Colonic mucosa (tissue), 4 donors: ENCODE data around the gene INPPL1. TPM values are rescaled to one million over a fixed set of nuclear protein-coding genes. Genes with fewer than 3 reads are reported as not detected.

ENCODE experiments used
- DNase-seq: peaks from one replicate; pipeline ENCODE4 v3.0.0-alpha.2; 2020
- H3K27ac ChIP-seq: fragments of 200-600 bp; one replicate; pipeline ENCODE4 v1.8.0; 2021
- H3K27me3 ChIP-seq: fragments of 200-600 bp; one replicate; pipeline ENCODE4 v1.8.0; 2021
- H3K36me3 ChIP-seq: fragments of 200-600 bp; one replicate; pipeline ENCODE4 v1.8.0; 2021
- H3K4me1 ChIP-seq: fragments of 200-600 bp; one replicate; pipeline ENCODE4 v1.8.0; 2021; ENCODE audit warnings: mild to moderate bottlenecking
- H3K4me3 ChIP-seq: fragments of 200-600 bp; one replicate; pipeline ENCODE4 v1.8.0; 2021
- H3K9ac ChIP-seq, 2 donors: one replicate each; pipeline ENCODE4 v1.7.0; 2013; ENCODE audit warnings: control low read depth in 2 of 2, low read depth in 2 of 2, low read length in 2 of 2
- H3K9me3 ChIP-seq: fragments of 200-600 bp; one replicate; pipeline ENCODE4 v1.8.0; 2021
- intact Hi-C: fragments of 100-400 bp; cut with DNase I; formaldehyde crosslinking; loops from one replicate; pipeline ENCODE4 v1.14.1; 2022
- total RNA-seq, 2 donors: library from RNA; stranded (reverse); fragmentation: NEBNext Ultra II Directional in 1 of 2; extraction: Animal tissue kit (Norgen Biotek cat#: 25700) in 1 of 2; gene quantifications; one replicate each; pipeline ENCODE4 v1.2.1, GENCODE V29; 2021
- TF ChIP-seq, protein P1 (sequence below): fragments of 200-600 bp; IDR thresholded peaks from one replicate; pipeline ENCODE4 v1.8.0; 2022; ENCODE audit warnings: antibody characterized with exemption, mild to moderate bottlenecking
- donor health status: healthy.
- donor health status: DM: no; HTN: no; CAD: no.
- donor health status: DM: no; HTN: no; CAD: no.

INPPL1 gene
- total RNA-seq, 2 donors from 2014 or later = 120 to 166 TPM

DNA sequence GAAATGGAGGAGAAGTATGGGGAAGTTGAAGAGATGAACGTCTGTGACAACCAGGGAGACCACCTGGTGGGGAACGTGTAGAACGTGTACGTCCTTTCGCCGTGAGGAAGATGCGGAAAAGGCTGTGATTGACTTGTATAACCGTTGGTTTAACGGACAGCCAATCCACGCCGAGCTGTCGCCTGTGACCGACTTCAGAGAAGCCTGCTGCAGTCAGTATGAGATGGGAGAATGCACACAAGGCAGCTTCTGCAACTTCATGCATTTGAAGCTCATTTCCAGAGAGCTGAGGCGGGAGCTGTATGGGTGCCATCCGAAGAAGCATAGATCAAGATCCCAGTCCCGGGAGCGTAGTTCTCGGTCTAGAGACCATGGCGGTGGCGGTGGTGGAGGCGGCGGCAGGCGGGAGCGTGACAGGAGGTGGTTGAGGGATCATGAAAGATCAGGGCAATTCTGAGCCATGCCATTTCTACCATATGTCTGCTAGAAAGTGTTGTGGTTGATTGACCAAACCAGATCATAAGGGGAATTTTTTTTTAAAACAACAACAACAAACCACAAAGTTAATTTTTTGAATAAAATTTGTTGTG is 56.3 kb downstream of the INPPL1 start:
- no peak overlapping the region for H3K9ac ChIP-seq
- intact Hi-C loops = no loop called here
- H3K4me3 ChIP-seq = no peak overlapping the region
- TF ChIP-seq, protein P1, sequence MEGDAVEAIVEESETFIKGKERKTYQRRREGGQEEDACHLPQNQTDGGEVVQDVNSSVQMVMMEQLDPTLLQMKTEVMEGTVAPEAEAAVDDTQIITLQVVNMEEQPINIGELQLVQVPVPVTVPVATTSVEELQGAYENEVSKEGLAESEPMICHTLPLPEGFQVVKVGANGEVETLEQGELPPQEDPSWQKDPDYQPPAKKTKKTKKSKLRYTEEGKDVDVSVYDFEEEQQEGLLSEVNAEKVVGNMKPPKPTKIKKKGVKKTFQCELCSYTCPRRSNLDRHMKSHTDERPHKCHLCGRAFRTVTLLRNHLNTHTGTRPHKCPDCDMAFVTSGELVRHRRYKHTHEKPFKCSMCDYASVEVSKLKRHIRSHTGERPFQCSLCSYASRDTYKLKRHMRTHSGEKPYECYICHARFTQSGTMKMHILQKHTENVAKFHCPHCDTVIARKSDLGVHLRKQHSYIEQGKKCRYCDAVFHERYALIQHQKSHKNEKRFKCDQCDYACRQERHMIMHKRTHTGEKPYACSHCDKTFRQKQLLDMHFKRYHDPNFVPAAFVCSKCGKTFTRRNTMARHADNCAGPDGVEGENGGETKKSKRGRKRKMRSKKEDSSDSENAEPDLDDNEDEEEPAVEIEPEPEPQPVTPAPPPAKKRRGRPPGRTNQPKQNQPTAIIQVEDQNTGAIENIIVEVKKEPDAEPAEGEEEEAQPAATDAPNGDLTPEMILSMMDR = no peak
- DNase-seq = no peak
- H3K4me1 ChIP-seq = no peaks in the 10 kb centered on the region
- no peaks in the 10 kb centered on the region for H3K27me3 ChIP-seq
- no peaks in the 10 kb centered on the region for H3K36me3 ChIP-seq
- no peak overlapping the region for H3K27ac ChIP-seq
- no peaks in the 10 kb centered on the region for H3K9me3 ChIP-seq

DNA sequence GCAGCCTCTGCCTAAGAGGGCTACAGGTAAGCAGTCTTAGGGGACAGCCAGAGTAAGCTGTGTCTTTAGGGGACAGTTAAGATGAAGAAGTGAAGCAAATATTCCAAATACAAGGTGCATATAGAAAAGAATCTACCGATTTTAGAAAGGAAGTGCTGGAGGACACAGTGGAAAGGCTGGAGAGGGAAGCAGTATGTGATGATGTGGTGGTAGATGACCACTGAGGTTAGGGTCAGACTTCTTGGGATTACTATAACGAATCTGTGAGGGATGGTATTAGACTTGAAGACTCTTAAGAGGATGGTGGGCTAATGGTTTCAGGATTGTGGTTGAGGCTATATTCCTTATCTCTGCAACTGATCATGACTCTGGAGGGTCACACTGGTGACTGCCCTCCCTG is 59.4 kb downstream of the INPPL1 start:
- H3K4me1 ChIP-seq = no peaks in the 10 kb centered on the region
- no peaks in the 10 kb centered on the region for H3K9me3 ChIP-seq
- no peak overlapping the region for H3K4me3 ChIP-seq
- TF ChIP-seq, protein P1 = no peak
- DNase-seq = no peak
- intact Hi-C loops = no loop called here
- H3K36me3 ChIP-seq = no peaks in the 10 kb centered on the region
- H3K9ac ChIP-seq = no peak overlapping the region
- no peak overlapping the region for H3K27ac ChIP-seq
- H3K27me3 ChIP-seq = no peaks in the 10 kb centered on the region

DNA sequence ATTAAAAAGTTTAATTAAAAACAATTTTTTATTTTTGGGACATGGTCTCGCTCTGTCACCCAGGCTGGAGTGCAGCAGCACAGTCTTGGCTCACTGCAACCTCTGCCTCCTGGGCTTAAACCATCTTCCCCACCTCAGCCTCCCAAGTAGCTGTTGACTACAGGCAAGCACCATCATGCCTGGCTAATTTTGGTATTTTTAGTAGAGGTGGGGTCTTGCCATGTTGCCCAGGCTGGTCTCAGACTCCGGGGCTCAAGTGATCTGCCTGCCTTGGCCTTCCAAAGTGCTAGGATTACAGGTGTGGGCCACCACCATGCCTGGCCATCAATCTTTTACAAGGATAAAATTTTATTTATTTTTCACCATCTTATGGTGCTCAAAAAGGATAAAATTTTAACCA is 62.7 kb downstream of the INPPL1 start:
- Histone ChIP-seq H3K4me3 (no peak overlapping the region), H3K27ac (no peak overlapping the region), H3K4me1 (no peaks in the 10 kb centered on the region), H3K27me3 (no peaks in the 10 kb centered on the region), H3K9ac (no peak overlapping the region), H3K36me3 (no peaks in the 10 kb centered on the region), H3K9me3 (no peaks in the 10 kb centered on the region)
- TF ChIP-seq, protein P1 = no peak
- intact Hi-C loops = no loop called here
- no peak for DNase-seq

Other genes with a start within 250 kb of the INPPL1 start
- gene IL18BP, start 225.9 kb upstream of the INPPL1 start, total RNA-seq = 1 to 10 TPM; 5.6 to 9.0 TPM
- gene NUMA1, start 144.2 kb upstream of the INPPL1 start, total RNA-seq = 100 to 1,000 TPM; 154 to 158 TPM
- gene LRRC51, start 143.9 kb upstream of the INPPL1 start, total RNA-seq = 10 to 100 TPM in 1 of 2 donors, 1 to 10 TPM in 1; 6.2 to 10.9 TPM
- gene LAMTOR1, start 121.5 kb upstream of the INPPL1 start, total RNA-seq = 10 to 100 TPM; 84.9 to 93.4 TPM
- gene TOMT, start 118.8 kb upstream of the INPPL1 start, total RNA-seq = not detected
- 10 to 100 TPM; 45.1 to 70.1 TPM for gene ANAPC15, start 112.1 kb upstream of the INPPL1 start, total RNA-seq
- gene FOLR3, start 89.0 kb upstream of the INPPL1 start, total RNA-seq = not detected
- gene FOLR1, start 32.6 kb upstream of the INPPL1 start, total RNA-seq = under 1 TPM in 1 of 2 donors, not detected in 1; 0.59 TPM
- gene FOLR2, start 8.0 kb upstream of the INPPL1 start, total RNA-seq = 10 to 100 TPM in 1 of 2 donors, 1 to 10 TPM in 1; 4.5 to 15.4 TPM
- under 1 TPM; 0.27 to 0.37 TPM for gene PHOX2A, start 19.4 kb downstream of the INPPL1 start, total RNA-seq
- 10 to 100 TPM; 12.9 to 28.3 TPM for gene CLPB, start 209.8 kb downstream of the INPPL1 start, total RNA-seq